Measurements from ENCODE around the gene DPP3.

DNA sequence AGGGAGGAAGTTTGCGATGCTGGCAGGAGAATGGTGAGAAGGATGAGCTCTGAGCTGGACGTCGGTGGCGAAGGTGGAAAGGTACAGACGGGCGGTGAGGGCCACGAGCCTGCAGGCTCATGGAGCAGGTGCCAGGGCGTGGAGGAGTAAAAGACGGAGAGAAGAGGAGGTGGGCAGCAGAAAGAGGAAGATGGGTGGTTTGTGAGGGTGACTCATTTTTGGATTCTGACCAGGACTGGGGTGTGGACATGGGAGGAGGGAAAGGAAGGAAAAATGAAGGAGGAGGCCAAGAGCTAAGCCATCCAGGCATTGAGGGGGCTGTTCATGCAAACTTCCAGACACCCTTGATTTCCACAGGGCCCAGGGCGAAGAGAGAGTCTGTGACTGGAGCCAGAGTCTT lies 62.1 kb downstream of the DPP3 start:
- TF ChIP-seq, protein P1, sequence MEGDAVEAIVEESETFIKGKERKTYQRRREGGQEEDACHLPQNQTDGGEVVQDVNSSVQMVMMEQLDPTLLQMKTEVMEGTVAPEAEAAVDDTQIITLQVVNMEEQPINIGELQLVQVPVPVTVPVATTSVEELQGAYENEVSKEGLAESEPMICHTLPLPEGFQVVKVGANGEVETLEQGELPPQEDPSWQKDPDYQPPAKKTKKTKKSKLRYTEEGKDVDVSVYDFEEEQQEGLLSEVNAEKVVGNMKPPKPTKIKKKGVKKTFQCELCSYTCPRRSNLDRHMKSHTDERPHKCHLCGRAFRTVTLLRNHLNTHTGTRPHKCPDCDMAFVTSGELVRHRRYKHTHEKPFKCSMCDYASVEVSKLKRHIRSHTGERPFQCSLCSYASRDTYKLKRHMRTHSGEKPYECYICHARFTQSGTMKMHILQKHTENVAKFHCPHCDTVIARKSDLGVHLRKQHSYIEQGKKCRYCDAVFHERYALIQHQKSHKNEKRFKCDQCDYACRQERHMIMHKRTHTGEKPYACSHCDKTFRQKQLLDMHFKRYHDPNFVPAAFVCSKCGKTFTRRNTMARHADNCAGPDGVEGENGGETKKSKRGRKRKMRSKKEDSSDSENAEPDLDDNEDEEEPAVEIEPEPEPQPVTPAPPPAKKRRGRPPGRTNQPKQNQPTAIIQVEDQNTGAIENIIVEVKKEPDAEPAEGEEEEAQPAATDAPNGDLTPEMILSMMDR (IDR thresholded peaks at IDR 0.05): no peak
- TF ChIP-seq EZH2 (IDR thresholded peaks at IDR 0.05; ENCODE audit: borderline replicate concordance, insufficient read depth, low read depth, low read length, poor library complexity, severe bottlenecking): no peak

All from B cell (primary cell).